GM21526 (cell line): ENCODE data around the gene LCP2.
A peak's percentile ranks its signal among the peaks of the same experiment; 100 is the strongest.

Experiments
- ATAC-seq: cut with Tn5 transposase; IDR thresholded peaks from one replicate; pipeline ENCODE4 v1.9.1; 2021; ENCODE audit warnings: moderate library complexity; ENCODE audit not compliant: unreplicated experiment, low FRiP score

LCP2 gene

DNA sequence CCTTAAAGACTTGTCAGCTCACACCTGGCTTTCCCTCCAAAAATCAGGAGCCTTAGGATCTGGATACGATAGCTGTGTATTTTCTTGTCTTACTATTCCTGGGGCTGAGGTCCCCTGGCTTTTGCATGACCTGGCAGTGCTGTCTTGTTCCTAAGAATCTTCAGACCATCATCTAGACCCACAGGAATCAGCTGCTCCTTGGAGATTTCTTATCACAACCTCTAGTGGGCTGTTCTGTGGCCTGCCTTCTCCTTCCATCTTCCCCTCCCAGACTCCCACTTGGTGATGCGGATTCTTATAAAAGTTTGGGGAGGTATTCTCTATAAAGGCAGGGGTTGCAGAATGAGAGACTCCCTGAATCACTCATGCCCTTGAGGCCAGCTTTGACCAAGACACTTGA, 21.4 kb downstream of the LCP2 start:
- no peak for ATAC-seq

DNA sequence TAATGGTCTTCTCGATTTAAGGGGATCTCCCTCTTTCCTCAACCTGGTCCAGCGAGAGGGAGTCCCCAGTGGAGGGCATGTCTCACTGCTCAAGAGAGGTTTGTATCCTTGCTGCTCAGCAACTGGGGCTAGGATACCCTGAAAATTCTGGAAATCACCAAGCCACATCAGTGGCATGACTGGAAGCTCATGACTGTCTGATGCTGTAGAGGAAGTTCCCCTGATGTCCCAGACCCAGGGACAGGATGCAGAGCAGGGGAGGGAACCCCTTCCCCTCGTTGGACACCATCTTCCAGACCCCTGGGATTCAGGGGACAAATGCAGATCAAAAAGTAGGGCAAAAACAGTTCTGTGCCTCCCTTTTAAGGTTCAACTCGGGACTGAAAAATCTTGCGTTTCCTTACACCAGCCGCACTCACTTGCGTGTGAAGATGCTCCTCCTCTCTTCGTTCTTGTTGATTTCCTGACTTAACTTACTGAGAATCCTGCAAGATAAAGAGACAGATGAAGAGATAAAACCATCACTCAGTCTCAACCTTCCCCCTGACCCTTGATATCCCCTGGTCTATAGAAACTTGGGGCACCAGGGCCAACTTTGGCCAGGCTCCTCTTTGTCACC, 22.1 kb downstream of the LCP2 start:
- no peak for ATAC-seq

DNA sequence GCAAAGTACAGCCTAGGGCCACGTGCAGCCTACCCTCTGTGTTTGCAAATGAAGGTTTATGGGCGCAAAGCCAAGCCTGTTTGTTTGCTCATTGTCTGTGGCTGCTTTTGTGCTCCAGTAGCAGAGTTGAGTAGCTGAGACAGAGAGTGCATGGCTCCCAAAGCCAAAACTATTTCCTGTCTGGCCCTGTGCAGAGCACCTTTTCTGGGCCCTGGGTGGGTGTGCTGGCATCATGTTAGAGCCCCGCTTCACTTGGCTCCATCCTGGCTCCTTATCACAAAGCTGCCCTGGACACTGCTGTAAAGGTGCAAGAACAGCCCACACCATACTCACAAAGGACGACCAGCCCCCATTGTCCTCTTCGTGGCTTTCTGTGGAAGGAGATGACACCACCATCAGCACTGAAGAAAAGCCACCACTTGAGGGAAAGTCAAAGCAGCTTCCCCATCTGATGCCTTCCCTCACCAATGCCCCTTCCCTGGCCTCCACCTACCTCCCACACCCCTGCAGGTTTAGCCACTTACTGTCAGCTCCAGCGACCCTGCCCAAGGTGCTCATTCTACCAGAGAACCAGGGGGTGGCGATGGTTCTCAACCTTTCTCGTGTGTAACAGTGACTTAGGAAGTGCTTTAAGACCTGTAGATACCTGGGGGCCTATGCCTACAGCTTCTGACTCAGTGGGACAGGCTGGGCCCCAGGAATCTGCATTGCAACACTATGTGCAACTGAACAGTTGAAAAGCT, 23.4 kb downstream of the LCP2 start:
- no peak for ATAC-seq

DNA sequence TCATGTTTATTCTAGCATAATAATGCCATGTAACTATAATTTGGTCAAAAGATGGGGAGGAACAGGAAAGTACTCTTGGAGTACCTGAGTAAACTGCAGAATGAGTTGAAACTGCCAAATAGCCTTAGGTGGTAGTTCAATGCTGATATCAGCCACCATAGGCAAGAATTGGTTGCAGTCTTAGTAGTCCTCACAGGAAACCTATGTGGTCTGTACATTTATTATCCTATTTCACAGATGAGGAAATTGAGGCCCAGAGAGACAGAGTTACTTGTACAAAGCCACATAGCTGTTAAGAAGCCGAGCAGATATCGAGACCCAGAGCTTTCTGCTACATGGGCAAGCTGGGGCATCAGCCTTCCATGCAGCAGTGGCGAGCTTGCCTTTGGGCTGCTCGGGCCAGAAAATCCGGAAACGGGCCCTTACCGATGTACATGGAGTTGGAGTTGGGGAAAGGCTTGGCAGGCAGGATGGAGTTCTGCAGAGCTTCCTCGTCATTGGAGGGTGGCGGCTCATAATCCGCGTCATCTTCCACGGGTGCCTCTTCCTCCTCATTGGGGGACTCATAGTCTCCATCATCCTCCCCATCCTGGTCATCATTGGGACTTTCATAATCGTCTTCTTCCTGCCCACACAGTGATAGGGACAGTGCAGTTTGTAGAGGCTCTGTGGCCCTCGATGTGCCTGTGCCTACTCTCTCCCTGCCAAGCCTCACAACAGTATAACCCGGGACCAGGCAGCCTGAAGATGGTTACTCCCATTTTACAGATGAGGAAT, 27.1 kb downstream of the LCP2 start:
- ATAC-seq: no peak

DNA sequence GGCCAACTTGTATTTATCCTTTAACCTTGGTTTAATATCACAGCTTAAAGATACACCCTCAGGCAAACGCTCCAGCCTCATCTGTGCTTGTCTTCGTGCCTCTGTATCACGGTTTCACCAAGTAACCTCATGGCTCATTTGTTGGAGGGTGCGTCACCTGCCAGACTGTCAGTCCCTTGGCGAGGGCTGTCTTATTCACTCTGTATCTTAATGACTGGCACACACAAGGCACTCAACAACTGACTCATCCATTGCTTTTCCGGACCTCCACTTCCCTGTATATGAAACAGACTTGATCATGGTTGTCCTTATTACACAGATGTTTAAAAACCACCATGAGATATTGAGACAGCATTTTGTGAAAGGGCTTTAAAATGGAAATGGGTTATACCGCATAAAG, 28.0 kb downstream of the LCP2 start:
- ATAC-seq: no peak

DNA sequence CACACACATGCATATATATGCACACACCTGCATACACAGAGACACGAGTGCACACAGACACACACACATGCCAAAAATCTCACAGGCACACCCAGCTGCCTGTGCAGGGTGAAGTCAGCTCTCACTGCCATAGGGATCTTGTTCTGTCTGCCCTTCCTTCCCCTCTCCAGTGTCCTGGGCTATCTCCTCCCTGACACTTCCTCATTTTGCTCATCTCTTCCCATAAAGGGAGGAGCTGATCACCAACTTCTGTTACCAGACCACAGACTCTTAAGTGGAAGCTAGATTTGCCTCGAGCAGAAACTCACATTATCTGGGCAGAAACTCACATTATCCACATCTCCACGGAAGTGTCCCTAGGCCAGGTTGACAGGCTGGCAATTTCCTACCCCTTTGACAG, 28.7 kb downstream of the LCP2 start:
- ATAC-seq: no peak

DNA sequence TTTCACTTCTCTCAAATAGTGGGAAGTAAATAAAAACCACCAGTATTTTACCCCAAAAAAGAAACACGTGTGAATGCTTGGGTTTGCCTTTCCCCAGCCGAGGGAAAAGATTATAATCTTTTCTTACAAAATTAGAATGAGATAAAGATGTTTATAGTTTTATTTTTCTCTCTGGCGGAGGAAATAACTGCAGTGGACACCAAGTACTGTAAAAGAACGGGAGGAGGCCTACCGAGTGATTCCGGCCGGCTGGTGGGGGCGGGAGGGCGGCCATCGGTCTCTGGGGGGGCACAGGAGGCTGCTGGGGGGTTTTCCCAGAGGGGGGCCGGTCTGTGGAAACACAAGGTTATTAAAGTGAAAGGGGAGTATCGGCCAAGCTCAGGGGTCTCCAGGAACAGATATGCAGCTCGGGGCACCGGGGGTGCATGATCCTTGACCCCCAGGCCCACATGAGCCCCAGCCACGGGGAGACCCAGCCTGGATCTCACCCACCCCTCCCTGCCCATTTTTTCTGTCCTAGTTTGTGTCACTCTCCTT, 29.4 kb downstream of the LCP2 start:
- ATAC-seq: no peak

DNA sequence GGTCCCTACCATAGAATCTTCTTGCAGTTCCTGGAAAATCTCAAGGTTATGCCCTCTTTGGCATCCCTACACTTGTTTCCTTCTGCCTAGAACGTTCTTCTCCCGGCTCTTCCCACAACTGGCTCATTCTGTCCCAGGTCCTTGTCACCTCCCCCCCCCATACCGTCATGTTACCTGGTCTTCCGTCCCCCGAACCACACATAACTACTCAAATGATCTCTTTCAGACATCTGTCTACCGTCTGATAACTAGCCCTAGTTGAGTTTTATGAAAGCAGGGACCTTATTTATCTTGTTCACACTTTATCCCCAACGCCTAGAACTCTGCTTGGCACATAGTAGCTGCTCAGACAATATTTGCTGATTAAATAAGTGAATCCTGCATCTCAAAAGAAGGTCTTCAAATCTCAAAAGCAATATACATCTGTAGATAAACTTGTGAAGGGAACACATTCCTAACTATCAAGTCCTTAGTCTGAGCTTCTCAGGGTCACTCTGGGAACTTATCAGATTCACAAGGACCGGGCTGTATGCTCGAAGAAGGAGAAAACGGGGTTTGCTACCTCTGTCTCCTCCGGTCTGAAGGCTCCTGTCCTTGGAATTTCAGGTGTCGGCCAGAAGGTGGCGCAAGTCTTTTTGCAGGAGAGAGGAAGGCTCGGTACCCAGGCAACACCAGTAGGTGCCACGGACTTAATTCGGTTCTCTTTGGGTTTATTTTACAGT, 30.0 kb downstream of the LCP2 start:
- ATAC-seq: peak; percentile 90

DNA sequence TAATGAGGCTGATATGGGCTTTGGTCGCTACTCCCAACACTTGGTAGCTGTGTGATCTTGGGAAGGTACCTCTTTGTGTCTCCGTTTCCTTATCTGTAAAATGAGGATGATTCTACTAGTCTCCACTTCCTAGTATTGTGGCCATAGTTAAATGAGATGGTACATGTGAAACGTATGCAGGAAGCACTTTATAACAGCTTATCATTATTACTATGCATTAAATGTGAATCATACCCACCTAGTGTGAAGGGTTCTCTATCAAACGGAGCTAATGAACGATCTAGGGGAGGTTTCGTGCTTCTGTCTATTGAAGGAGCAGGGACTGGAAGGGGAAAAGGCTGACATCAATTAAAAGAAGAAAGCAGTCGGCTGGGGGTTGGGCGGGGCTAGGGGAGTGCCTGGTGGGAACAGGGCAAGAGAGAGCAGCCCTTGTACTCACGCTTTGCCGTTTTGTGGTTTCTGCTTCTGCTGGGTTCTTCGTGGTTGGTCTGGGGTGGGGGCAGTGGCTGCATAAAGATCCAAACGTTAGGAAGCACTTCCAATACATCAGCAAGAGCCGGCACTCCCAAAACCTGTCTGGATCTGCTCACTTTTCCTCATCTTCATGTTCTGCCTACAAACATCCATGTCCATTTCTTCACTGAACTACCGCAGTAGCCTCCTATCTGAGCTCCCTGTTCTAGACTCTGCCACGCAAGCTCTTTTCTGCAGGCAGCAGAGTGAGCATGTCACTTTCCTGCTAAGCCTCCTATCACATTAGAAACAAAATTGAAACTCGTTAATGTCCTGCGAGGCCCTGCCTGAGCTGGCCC, 30.8 kb downstream of the LCP2 start:
- ATAC-seq: no peak

DNA sequence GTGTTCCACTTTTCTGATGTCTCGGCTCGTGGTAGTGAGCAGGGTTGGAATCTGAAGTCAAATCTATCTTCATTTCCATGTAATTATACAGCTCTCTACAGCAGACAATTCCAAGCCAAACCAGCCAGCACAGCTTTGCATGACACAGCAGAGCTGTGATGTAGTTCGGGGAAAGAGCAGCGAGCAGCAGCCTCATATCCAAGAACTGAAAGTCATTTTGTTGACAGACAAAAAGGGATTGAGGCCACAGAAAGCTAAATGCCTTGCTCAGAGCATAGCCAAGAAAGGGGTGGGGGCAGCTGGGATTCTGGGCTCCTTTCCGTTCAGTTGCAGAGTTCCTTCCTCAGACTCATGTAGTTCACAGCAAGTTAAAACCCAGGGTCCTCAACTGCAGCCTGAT, 32.1 kb downstream of the LCP2 start:
- ATAC-seq: no peak

DNA sequence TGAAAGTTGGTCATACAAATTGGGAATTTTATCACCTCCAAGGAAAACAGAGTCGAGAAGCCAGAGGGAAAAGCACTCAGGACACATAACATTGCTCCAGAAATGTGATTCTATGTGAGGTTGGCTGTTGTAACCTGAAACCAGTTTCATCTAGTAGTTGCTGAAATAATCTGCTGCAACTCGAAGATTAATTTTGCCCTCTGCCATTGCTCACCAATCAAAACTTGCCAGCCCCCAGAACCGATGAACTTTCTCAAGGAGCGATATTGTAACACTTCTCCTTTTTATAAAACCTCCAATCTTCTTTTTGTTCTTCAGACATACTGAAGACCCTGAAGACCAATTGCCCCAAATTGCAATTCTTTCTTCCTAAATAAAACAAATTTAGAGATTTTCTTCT, 33.7 kb downstream of the LCP2 start:
- no peak for ATAC-seq

DNA sequence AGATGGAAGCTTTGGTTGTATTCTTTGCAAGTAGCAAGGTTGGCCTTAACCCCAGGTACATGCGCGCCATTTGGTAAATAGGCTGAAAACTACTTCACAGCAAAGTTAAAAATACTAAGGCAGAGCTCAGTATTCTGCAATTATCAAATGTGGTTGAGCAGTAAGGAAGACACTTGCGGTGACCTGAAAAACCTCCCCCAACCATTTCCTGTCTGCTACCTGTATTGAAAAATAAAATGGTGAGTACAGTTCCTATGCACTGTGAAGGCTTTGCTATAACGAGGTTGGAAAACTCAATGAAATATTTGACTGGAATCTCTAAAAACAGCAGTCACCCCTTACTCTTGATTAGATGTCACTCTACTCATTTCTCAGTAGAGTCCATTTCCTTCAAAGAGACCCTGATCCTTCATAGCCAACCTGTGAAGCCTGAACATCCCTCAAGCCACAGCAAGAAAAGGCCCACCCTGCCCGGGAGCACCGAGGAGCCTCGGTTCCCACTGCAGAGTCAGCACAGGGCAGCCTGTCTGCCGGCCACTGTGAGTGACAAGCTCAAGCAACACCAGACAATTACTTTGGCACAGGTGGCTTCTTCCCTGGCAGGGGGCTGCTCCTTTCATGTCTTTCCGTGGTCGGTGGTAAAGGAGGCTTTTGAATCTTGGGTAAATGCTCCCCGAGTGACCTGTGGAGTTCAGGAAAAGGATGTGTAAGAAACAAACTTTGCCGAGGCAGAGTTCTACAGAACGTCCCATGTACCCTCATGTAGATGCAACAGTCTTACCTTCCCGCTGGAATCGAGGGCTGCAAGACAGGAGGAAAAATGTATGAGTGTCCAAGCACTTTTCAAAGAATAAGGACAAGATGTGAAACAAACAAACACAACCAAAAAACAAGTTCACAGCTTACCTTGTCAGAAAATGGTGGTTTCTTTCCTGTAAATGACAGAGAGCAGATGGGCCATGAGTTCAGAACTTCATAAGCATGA, 35.2 kb downstream of the LCP2 start:
- no peak for ATAC-seq

DNA sequence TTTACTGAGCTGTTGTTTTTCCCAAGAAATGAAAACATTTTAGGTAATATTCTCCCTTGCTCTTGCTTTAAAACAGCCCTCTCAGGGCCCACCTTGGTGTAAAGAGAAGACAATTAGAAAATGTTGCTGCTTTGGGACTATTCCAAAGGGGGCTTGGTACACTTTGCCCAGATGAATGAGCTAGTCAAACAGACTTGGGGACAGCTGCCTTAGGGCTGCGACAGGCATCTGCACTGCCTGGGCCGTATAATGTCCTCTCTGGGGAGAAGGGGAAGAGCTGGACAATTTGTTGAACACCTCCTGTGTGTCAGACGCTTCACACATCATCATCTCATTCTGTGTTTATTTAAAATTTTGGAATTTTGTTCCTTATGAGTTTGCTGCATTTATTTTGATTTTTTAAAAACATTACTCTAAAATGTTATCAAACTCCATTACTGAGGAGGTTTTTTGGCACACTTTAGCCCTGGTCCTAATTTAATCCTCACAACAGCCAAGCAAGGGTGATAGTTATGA, 36.0 kb downstream of the LCP2 start:
- ATAC-seq: no peak

DNA sequence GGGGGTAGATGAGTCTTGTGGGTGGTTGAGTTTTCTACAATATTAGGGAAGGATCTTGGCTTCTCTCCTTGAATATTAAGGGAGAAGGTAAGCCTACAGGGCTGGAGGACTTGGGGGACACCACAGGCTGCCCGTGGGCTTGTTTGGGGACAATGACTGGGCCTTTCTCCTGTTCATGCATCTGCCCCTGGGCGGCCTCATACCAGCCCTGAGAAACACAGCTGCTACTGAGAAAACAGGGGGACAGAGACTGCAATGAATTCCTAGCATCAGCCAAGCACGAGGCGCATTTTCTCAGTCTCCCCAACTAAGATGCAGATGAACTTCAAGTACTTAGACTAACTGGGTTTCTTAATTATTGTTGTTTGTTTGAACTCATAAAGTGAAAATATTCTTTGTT, 40.2 kb downstream of the LCP2 start:
- no peak for ATAC-seq

DNA sequence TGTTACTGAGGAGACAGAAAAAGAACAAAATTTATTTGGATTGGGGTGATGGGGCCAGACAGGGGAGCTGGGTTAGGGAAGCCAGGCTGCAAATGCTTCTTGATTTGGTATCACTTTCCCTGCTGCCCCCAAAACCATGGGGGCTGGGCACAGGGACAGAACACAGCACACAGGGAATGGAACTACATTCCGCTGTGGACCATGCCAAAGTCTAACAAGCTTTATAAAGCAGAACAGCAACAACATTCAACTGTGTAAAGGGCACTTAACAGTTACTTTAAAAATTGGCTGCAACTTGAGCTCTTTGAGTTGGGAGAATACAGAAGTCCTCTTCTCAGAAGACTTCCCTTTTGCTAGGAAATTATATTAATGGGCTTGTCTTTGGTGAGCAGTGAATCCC, 41.0 kb downstream of the LCP2 start:
- no peak for ATAC-seq

DNA sequence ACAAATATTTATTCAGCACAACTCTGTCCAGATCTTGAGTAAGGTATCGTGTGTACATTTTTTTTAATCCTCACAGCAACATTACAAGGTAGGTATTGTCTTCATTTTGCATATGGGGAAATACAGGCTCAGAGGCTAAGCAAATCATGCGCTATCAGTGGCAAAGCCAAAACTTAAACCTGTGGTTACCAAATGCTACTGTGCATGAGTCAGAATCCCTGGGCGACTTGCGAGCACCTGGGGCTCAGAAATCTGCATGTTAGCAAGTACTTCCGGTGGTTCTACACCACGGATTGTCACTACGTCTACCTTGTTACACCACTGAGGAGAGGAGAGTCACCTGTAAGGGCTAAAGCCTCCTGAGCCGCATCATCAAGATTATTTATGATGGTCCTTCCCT, 43.5 kb downstream of the LCP2 start:
- ATAC-seq: peak; percentile 96

DNA sequence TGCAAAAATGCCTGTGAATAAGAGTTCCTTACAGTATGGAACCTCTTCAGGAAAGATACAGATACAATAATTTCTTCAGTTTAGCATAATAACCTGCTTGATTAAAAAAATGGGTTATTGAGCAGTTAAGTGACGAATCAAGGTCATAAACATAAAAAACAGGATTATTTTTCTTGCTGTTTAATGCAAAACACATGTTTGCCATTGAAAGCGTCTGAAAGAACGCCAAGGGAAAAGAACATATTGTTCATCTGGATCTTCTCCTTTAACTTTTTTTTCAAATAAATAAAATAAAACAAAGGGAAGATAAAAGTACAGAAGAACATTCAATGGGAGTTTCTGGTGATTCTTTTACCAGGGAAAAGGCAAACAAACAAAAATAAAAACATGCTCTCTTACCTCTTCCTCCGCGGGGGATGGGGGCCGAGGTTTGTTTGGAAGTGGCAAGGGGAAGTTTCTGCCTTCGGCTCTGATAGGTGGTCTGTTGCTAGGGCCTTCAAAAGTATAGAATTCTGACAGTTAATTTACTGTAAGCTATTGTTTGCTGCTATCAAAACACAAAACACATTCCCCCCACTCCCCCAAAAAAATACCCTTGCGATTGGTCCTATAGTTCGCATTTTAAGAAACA, 44.7 kb downstream of the LCP2 start:
- ATAC-seq: no peak

DNA sequence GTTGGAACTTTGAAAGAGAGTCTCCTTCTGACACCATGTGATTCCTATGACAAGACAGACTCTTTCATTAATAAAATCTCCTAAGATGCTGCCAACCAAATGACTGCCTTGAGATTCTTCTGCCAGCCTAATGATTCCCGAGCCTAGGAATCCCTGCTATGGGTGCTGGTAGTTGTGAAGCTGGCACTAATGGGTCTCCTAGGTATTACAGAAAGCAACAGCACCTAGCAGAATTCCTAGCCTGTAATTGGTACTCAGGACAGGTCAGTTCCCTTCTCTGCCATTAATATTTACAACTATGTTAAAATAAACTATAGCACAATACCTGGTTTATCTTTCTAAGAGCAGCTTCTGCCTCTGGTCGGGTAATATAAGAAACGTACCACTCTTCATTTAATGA, 45.5 kb downstream of the LCP2 start:
- ATAC-seq: no peak
